GM23338 (cell line): Measurements from ENCODE around the gene KIF19. TPM values are rescaled to one million over a fixed set of nuclear protein-coding genes. Genes with fewer than 3 reads are reported as not detected.
"Not testable (repeated sequence)": the region's sequence is repeated elsewhere in the genome, so short reads cannot be mapped to it uniquely, and the experiment has no call there.

Source experiments
- ATAC-seq: fragments of 200-7000 bp; cut with Tn5 transposase; 3 replicates; pipeline ENCODE4 v1.9.1; 2020
- DNase-seq: peaks from one replicate; pipeline ENCODE4 v3.0.0-alpha.2; 2015; ENCODE audit warnings: low spot score
- H2AFZ ChIP-seq: fragments of 200-600 bp; sonication (generic); 2 replicates; pipeline ENCODE4 v1.8.0; 2016; ENCODE audit warnings: antibody characterized with exemption, mild to moderate bottlenecking, moderate library complexity
- H3F3A ChIP-seq: fragments of 200-600 bp; sonication (generic); replicated peaks from 2 replicates; pipeline ENCODE4 v1.8.0; 2017; ENCODE audit warnings: antibody characterized with exemption, mixed run types, low read depth
- H3K27ac ChIP-seq: fragments of 200-600 bp; sonication (generic); 2 replicates; pipeline ENCODE4 v1.6.1; 2016; ENCODE audit warnings: low read depth
- H3K27me3 ChIP-seq: fragments of 200-600 bp; sonication (generic); 2 replicates; pipeline ENCODE4 v1.8.0; 2016; ENCODE audit warnings: mild to moderate bottlenecking, mixed run types, moderate library complexity; ENCODE audit not compliant: insufficient read depth
- H3K36me3 ChIP-seq: fragments of 200-600 bp; sonication (generic); 2 replicates; pipeline ENCODE4 v1.8.0; 2016; ENCODE audit warnings: mild to moderate bottlenecking; ENCODE audit not compliant: insufficient read depth
- H3K4me1 ChIP-seq: fragments of 200-600 bp; sonication (generic); 2 replicates; pipeline ENCODE4 v1.8.0; 2016; ENCODE audit warnings: mild to moderate bottlenecking, moderate library complexity; ENCODE audit not compliant: insufficient read depth
- H3K4me2 ChIP-seq: fragments of 200-600 bp; sonication (generic); 2 replicates; pipeline ENCODE4 v1.7.1; 2017; ENCODE audit warnings: mixed run types
- H3K4me3 ChIP-seq: fragments of 200-600 bp; sonication (generic); 2 replicates; pipeline ENCODE4 v1.6.1; 2016; ENCODE audit warnings: mixed run types
- H3K79me2 ChIP-seq: fragments of 200-600 bp; sonication (generic); replicated peaks from 2 replicates; pipeline ENCODE4 v1.8.0; 2017; ENCODE audit warnings: mild to moderate bottlenecking; ENCODE audit not compliant: insufficient read depth
- H3K9me2 ChIP-seq: fragments of 200-600 bp; sonication (generic); 2 replicates; pipeline ENCODE4 v1.8.0; 2017; ENCODE audit not compliant: insufficient read depth
- H4K20me1 ChIP-seq: fragments of 200-600 bp; sonication (generic); replicated peaks from 2 replicates; pipeline ENCODE4 v1.8.0; 2017; ENCODE audit warnings: mild to moderate bottlenecking; ENCODE audit not compliant: insufficient read depth
- H3K27ac Mint-ChIP-seq: 2 replicates; pipeline ENCODE4 v1.8.0; 2020; ENCODE audit warnings: inconsistent platforms, mild to moderate bottlenecking, moderate library complexity, mixed read lengths
- H3K27me3 Mint-ChIP-seq: 3 replicates; pipeline ENCODE4 v1.8.0; 2022; ENCODE audit warnings: low read depth, mild to moderate bottlenecking, moderate library complexity, mixed read lengths, inconsistent platforms; ENCODE audit not compliant: insufficient read depth, poor library complexity
- H3K36me3 Mint-ChIP-seq: 3 replicates; pipeline ENCODE4 v1.8.0; 2021; ENCODE audit warnings: low read depth, mild to moderate bottlenecking, inconsistent platforms, moderate library complexity, mixed read lengths
- H3K4me1 Mint-ChIP-seq: 3 replicates; pipeline ENCODE4 v1.8.0; 2020; ENCODE audit warnings: mild to moderate bottlenecking, inconsistent platforms, mixed read lengths
- H3K4me3 Mint-ChIP-seq: 3 replicates; pipeline ENCODE4 v1.8.0; 2021; ENCODE audit warnings: moderate library complexity, mild to moderate bottlenecking, inconsistent platforms, mixed read lengths
- H3K9me3 Mint-ChIP-seq: 3 replicates; pipeline ENCODE4 v1.8.0; 2020; ENCODE audit warnings: moderate library complexity, mild to moderate bottlenecking, inconsistent platforms, mixed read lengths
- polyA plus RNA-seq: library from polyadenylated mRNA; unstranded; fragments of >200 nt; fragmentation: Nextera tagmentation; extraction: Ambion mirVana; gene quantifications from 2 replicates; pipeline ENCODE4 v1.2.1, GENCODE V29; 2016
- total RNA-seq: library from RNA; depleted of rRNA; stranded (reverse); fragments of >200 nt; shearing (Covaris generic); gene quantifications from 2 replicates; pipeline ENCODE4 v1.2.3, GENCODE V29; 2014; rRNA removed

Gene KIF19
- total and polyA plus RNA-seq, 2 experiments from 2014 or later, result 0.35 to 0.36 TPM

DNA sequence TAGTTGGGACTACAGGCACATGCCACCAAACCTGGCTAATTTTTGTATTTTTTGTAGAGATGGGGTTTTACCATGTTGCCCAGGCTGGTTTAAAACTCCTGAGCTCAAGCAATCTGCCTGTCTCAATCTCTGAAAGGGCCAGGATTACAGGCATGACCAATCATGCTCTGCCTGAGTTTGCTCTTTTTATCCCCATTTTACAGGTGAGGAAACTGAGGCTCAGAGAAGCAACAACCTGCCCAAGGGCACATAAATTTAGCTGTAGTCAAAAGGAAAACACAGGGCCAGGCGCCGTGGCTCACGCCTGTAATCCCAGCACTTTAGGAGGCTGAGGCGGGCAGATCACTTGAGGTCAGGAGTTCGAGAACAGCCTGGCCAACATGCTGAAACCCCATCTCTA is 79.3 kb downstream of the KIF19 start:
- H3K27ac Mint-ChIP-seq, H4K20me1 ChIP-seq, H3K9me2 ChIP-seq, H3K27me3 ChIP-seq, H3K36me3 Mint-ChIP-seq, H3K79me2 ChIP-seq, H3K9me3 Mint-ChIP-seq, H3K27ac ChIP-seq, H3F3A ChIP-seq, H2AFZ ChIP-seq, H3K36me3 ChIP-seq, H3K4me3 Mint-ChIP-seq, DNase-seq, ATAC-seq, H3K4me3 ChIP-seq, H3K4me2 ChIP-seq: not testable (repeated sequence)
- H3K27me3 Mint-ChIP-seq, result peaks cover 11% of the 10 kb centered on the region
- peaks cover 14% of the 10 kb centered on the region for H3K4me1 ChIP-seq
- peaks cover 18% of the 10 kb centered on the region for H3K4me1 Mint-ChIP-seq

Other genes starting within 250 kb of the KIF19 start
- gene RPL38, start 122.5 kb upstream of the KIF19 start, total RNA-seq, result 231 and 286 TPM in 2 replicates
- gene RPL38, start 122.5 kb upstream of the KIF19 start, polyA plus RNA-seq, result 5,312 and 5,616 TPM in 2 replicates
- gene TTYH2, start 112.7 kb upstream of the KIF19 start, total RNA-seq, result 3.9 and 5.2 TPM in 2 replicates
- gene TTYH2, start 112.7 kb upstream of the KIF19 start, polyA plus RNA-seq, result 1.4 and 2.1 TPM in 2 replicates
- gene DNAI2, start 52.0 kb upstream of the KIF19 start, total RNA-seq, result not detected in 2 replicates
- 0.21 TPM in 1 of 2 replicates, not detected in the other for gene DNAI2, start 52.0 kb upstream of the KIF19 start, polyA plus RNA-seq
- 4.9 and 5.0 TPM in 2 replicates for gene BTBD17, start 35.6 kb downstream of the KIF19 start, total RNA-seq
- 1.7 and 1.9 TPM in 2 replicates for gene BTBD17, start 35.6 kb downstream of the KIF19 start, polyA plus RNA-seq
- gene GPR142, start 41.3 kb downstream of the KIF19 start, total RNA-seq, result not detected in 2 replicates
- not detected in 2 replicates for gene GPR142, start 41.3 kb downstream of the KIF19 start, polyA plus RNA-seq
- 20.7 and 22.4 TPM in 2 replicates for gene GPRC5C, start 105.9 kb downstream of the KIF19 start, total RNA-seq
- 8.9 and 9.0 TPM in 2 replicates for gene GPRC5C, start 105.9 kb downstream of the KIF19 start, polyA plus RNA-seq
- gene CD300A, start 140.4 kb downstream of the KIF19 start, total RNA-seq, result 0.45 and 0.70 TPM in 2 replicates
- gene CD300A, start 140.4 kb downstream of the KIF19 start, polyA plus RNA-seq, result 0.37 and 0.54 TPM in 2 replicates
- not detected in 2 replicates for gene CD300LB, start 205.2 kb downstream of the KIF19 start, total RNA-seq
- not detected in 2 replicates for gene CD300LB, start 205.2 kb downstream of the KIF19 start, polyA plus RNA-seq
- gene CD300C, start 219.9 kb downstream of the KIF19 start, total RNA-seq, result not detected in 2 replicates
- gene CD300C, start 219.9 kb downstream of the KIF19 start, polyA plus RNA-seq, result not detected in 2 replicates
- not detected in 2 replicates for gene CD300H, start 241.3 kb downstream of the KIF19 start, total RNA-seq
- gene CD300H, start 241.3 kb downstream of the KIF19 start, polyA plus RNA-seq, result not detected in 2 replicates